H9 (cell line): ENCODE measurements around the gene PGA4. TPM values are rescaled to one million over a fixed set of nuclear protein-coding genes. Genes with fewer than 3 reads are reported as not detected.
A peak's percentile ranks its signal among the peaks of the same experiment; 100 is the strongest.

Experiments
- DNase-seq: peaks from one replicate; pipeline ENCODE4 v3.0.0-alpha.2; 2017
- H2AFZ ChIP-seq: one replicate; pipeline ENCODE4 v1.6.1; 2013; ENCODE audit warnings: mild to moderate bottlenecking, low read length, control low read depth, moderate library complexity
- H2AK5ac ChIP-seq: 2 replicates; pipeline ENCODE4 v1.6.1; 2013; ENCODE audit warnings: low read length, control low read depth, mixed read lengths; ENCODE audit not compliant: insufficient read length
- H2BK120ac ChIP-seq: one replicate; pipeline ENCODE4 v1.6.1; 2013; ENCODE audit warnings: low read depth, mild to moderate bottlenecking, low read length, control low read depth, inconsistent platforms; ENCODE audit not compliant: poor library complexity, severe bottlenecking
- H2BK12ac ChIP-seq: 2 replicates; pipeline ENCODE4 v1.6.1; 2013; ENCODE audit warnings: low read length, control low read depth, mixed read lengths, low read depth; ENCODE audit not compliant: insufficient read length
- H2BK15ac ChIP-seq: 2 replicates; pipeline ENCODE4 v1.6.1; 2013; ENCODE audit warnings: low read depth, low read length, control low read depth
- H2BK20ac ChIP-seq: one replicate; pipeline ENCODE4 v1.6.1; 2013; ENCODE audit warnings: low read depth, mild to moderate bottlenecking, low read length, control low read depth, inconsistent platforms; ENCODE audit not compliant: poor library complexity, severe bottlenecking
- H2BK5ac ChIP-seq: 2 replicates; pipeline ENCODE4 v1.6.1; 2013; ENCODE audit warnings: low read length, control low read depth, mixed read lengths; ENCODE audit not compliant: insufficient read length
- H3K14ac ChIP-seq: 2 replicates; pipeline ENCODE4 v1.6.1; 2013; ENCODE audit warnings: low read length, control low read depth; ENCODE audit not compliant: insufficient read depth
- H3K18ac ChIP-seq: 2 replicates; pipeline ENCODE4 v1.6.1; 2013; ENCODE audit warnings: low read depth, mild to moderate bottlenecking, mixed read lengths, low read length, control low read depth; ENCODE audit not compliant: insufficient read length
- H3K23ac ChIP-seq: 2 replicates; pipeline ENCODE4 v1.6.1; 2013; ENCODE audit warnings: low read length, control low read depth, mixed read lengths, low read depth; ENCODE audit not compliant: insufficient read length
- H3K23me2 ChIP-seq: 2 replicates; pipeline ENCODE4 v1.6.1; 2013; ENCODE audit warnings: low read depth, mild to moderate bottlenecking, mixed read lengths, low read length, control low read depth; ENCODE audit not compliant: insufficient read length, poor library complexity, severe bottlenecking
- H3K27ac ChIP-seq: 2 replicates; pipeline ENCODE4 v1.5.1; 2013; ENCODE audit warnings: low read length, control low read depth, mixed read lengths, low read depth; ENCODE audit not compliant: insufficient read length
- H3K27me3 ChIP-seq: 2 replicates; pipeline ENCODE4 v1.6.1; 2013; ENCODE audit warnings: low read length, control low read depth, inconsistent platforms; ENCODE audit not compliant: insufficient read depth
- H3K4ac ChIP-seq: 2 replicates; pipeline ENCODE4 v1.6.1; 2013; ENCODE audit warnings: low read depth, mild to moderate bottlenecking, control low read depth, inconsistent platforms, low read length, moderate library complexity
- H3K4me1 ChIP-seq: 2 replicates; pipeline ENCODE4 v1.6.1; 2013; ENCODE audit warnings: low read length, control low read depth, inconsistent platforms; ENCODE audit not compliant: insufficient read depth
- H3K4me2 ChIP-seq: 2 replicates; pipeline ENCODE4 v1.6.1; 2013; ENCODE audit warnings: low read length, control low read depth, mixed read lengths; ENCODE audit not compliant: insufficient read length, insufficient read depth
- H3K56ac ChIP-seq: 2 replicates; pipeline ENCODE4 v1.6.1; 2013; ENCODE audit warnings: low read depth, mild to moderate bottlenecking, mixed read lengths, low read length, control low read depth; ENCODE audit not compliant: insufficient read length
- H3K79me1 ChIP-seq: 2 replicates; pipeline ENCODE4 v1.6.1; 2013; ENCODE audit warnings: low read depth, mild to moderate bottlenecking, moderate library complexity, low read length, control low read depth, inconsistent platforms; ENCODE audit not compliant: insufficient read depth, poor library complexity, severe bottlenecking
- H3K79me2 ChIP-seq: 2 replicates; pipeline ENCODE4 v1.6.1; 2013; ENCODE audit warnings: low read length, control low read depth, inconsistent platforms; ENCODE audit not compliant: insufficient read depth
- H3K9ac ChIP-seq: 2 replicates; pipeline ENCODE4 v1.6.1; 2013; ENCODE audit warnings: low read length, control low read depth, mixed read lengths; ENCODE audit not compliant: insufficient read length; ENCODE audit errors: extremely low read depth
- H3K9me3 ChIP-seq: one replicate; pipeline ENCODE4 v1.6.1; 2013; ENCODE audit warnings: low read depth, low read length, inconsistent platforms; ENCODE audit not compliant: control insufficient read depth
- H3T11ph ChIP-seq: one replicate; pipeline ENCODE4 v1.6.1; 2013; ENCODE audit warnings: mild to moderate bottlenecking, low read length, control low read depth, inconsistent platforms
- H4K20me1 ChIP-seq: one replicate; pipeline ENCODE4 v1.6.1; 2013; ENCODE audit not compliant: control insufficient read depth, insufficient read length, insufficient read depth
- H4K5ac ChIP-seq: 2 replicates; pipeline ENCODE4 v1.6.1; 2013; ENCODE audit warnings: low read depth, mild to moderate bottlenecking, mixed read lengths, low read length, control low read depth; ENCODE audit not compliant: insufficient read length
- H4K8ac ChIP-seq: replicated peaks from 2 replicates; pipeline ENCODE4 v1.6.1; 2013; ENCODE audit warnings: low read length, control low read depth, mixed read lengths, low read depth; ENCODE audit not compliant: insufficient read length
- H4K91ac ChIP-seq: 2 replicates; pipeline ENCODE4 v1.6.1; 2013; ENCODE audit warnings: low read depth, mild to moderate bottlenecking, moderate library complexity, mixed read lengths, low read length, control low read depth; ENCODE audit not compliant: insufficient read length
- H3K27ac Mint-ChIP-seq, 3 experiments: 2 replicates in 2 of 3; 3 replicates in 1 of 3; pipeline ENCODE4 v1.8.0; 2020 to 2021; ENCODE audit warnings: mixed read lengths in 3 of 3, mild to moderate bottlenecking in 1 of 3, moderate library complexity in 1 of 3
- H3K27me3 Mint-ChIP-seq: 2 replicates; pipeline ENCODE4 v1.8.0; 2021; ENCODE audit warnings: low read depth, mild to moderate bottlenecking, moderate library complexity, mixed read lengths
- H3K36me3 Mint-ChIP-seq, 3 experiments: 2 replicates in 2 of 3; 3 replicates in 1 of 3; pipeline ENCODE4 v1.8.0; 2020 to 2021; ENCODE audit warnings: low read depth in 3 of 3, mixed read lengths in 3 of 3; ENCODE audit not compliant: insufficient read depth in 1 of 3
- H3K4me1 Mint-ChIP-seq, 2 experiments: 2 replicates each; pipeline ENCODE4 v1.8.0; 2020; ENCODE audit warnings: mixed read lengths in 2 of 2
- H3K4me3 Mint-ChIP-seq, 2 experiments: 2 replicates in 1 of 2; 3 replicates in 1 of 2; pipeline ENCODE4 v1.8.0; 2020 to 2021; ENCODE audit warnings: mild to moderate bottlenecking in 2 of 2, mixed read lengths in 2 of 2, moderate library complexity in 1 of 2
- H3K9me3 Mint-ChIP-seq, 2 experiments: 2 replicates in 1 of 2; 3 replicates in 1 of 2; pipeline ENCODE4 v1.8.0; 2020; ENCODE audit warnings: mild to moderate bottlenecking in 2 of 2, mixed read lengths in 2 of 2, moderate library complexity in 1 of 2
- WGBS: extraction: QIAGEN DNeasy Blood & Tissue Kit; methylation state at CpG from one replicate; pipeline ENCODE4 v1.1.7; 2013; ENCODE audit warnings: missing lambda C conversion rate, low lambda C conversion rate, mixed read lengths; ENCODE audit not compliant: insufficient read length; ENCODE audit errors: extremely low coverage; 5-methylcytosine and 5-hydroxymethylcytosine counted together
- total RNA-seq: library from RNA; stranded (reverse); gene quantifications from 2 replicates; pipeline ENCODE4 v1.2.1, GENCODE V29; 2021
- TF ChIP-seq, protein P1 (sequence below): fragments of 200-600 bp; sonication (generic); conservative IDR thresholded peaks from 3 replicates; pipeline ENCODE4 v1.8.0; 2021; ENCODE audit warnings: antibody characterized with exemption, mild to moderate bottlenecking

PGA4 gene
- total RNA-seq, 1 experiment from 2014 or later = not detected

- H3T11ph ChIP-seq = no peak overlapping the region
Measured at GRCh38 chr11:61264795-61265194, 42.6 kb downstream of the PGA4 start.

More at GRCh38 chr11:61264795-61265194, 42.6 kb downstream of the PGA4 start:
- H3K27me3 Mint-ChIP-seq = no peaks in the 10 kb centered on the region
- Histone ChIP-seq H4K20me1 (no peaks in the 10 kb centered on the region), H3K23ac (no peak overlapping the region), H3K14ac (no peak overlapping the region), H3K56ac (no peak overlapping the region), H2BK12ac (no peak overlapping the region), H3K79me1 (no peaks in the 10 kb centered on the region), H2BK120ac (no peak overlapping the region), H3K4ac (no peak overlapping the region), H3K27me3 (no peaks in the 10 kb centered on the region), H3K9me3 (no peaks in the 10 kb centered on the region), H2BK15ac (no peak overlapping the region), H3K27ac (no peak overlapping the region), H2AK5ac (no peak overlapping the region), H4K91ac (no peak overlapping the region), H3K4me1 (no peaks in the 10 kb centered on the region), H2BK5ac (no peak overlapping the region), H2BK20ac (no peak overlapping the region), H3K79me2 (no peaks in the 10 kb centered on the region), H2AFZ (no peak overlapping the region), H4K8ac (no peak overlapping the region), H4K5ac (no peak overlapping the region), H3K9ac (no peak overlapping the region), H3K4me2 (no peak overlapping the region), H3K23me2 (no peaks in the 10 kb centered on the region), H3K18ac (no peak overlapping the region)
- no peaks in the 10 kb centered on the region for H3K9me3 Mint-ChIP-seq
- peaks cover 0 to 7% (median 0%) of the 10 kb centered on the region in 3 experiments; a peak in 2 of 7 replicates for H3K36me3 Mint-ChIP-seq
- DNase-seq = no peak
- 0 out of 7 replicates have a peak overlapping the region, but pooled peaks of 1 of the 3 experiments have one; percentile 25 for H3K27ac Mint-ChIP-seq
- no peaks in the 10 kb centered on the region for H3K4me1 Mint-ChIP-seq
- no peak overlapping the region for H3K4me3 Mint-ChIP-seq
- TF ChIP-seq, protein P1, sequence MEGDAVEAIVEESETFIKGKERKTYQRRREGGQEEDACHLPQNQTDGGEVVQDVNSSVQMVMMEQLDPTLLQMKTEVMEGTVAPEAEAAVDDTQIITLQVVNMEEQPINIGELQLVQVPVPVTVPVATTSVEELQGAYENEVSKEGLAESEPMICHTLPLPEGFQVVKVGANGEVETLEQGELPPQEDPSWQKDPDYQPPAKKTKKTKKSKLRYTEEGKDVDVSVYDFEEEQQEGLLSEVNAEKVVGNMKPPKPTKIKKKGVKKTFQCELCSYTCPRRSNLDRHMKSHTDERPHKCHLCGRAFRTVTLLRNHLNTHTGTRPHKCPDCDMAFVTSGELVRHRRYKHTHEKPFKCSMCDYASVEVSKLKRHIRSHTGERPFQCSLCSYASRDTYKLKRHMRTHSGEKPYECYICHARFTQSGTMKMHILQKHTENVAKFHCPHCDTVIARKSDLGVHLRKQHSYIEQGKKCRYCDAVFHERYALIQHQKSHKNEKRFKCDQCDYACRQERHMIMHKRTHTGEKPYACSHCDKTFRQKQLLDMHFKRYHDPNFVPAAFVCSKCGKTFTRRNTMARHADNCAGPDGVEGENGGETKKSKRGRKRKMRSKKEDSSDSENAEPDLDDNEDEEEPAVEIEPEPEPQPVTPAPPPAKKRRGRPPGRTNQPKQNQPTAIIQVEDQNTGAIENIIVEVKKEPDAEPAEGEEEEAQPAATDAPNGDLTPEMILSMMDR = no peak
- WGBS = no CpG with 5 or more reads among the region's 14 CpGs
